Lung (tissue), 12 donors: ENCODE results near the gene BMP7. TPM values are rescaled to one million over a fixed set of nuclear protein-coding genes. Genes with fewer than 3 reads are reported as not detected.

Experiments
- ATAC-seq: fragments of 200-7000 bp; cut with Tn5 transposase; one replicate; pipeline ENCODE4 v1.9.1; 2020; ENCODE audit warnings: moderate number of reproducible peaks; ENCODE audit not compliant: insufficient read depth, low FRiP score
- DNase-seq, 3 donors: peaks; one replicate each; pipeline ENCODE4 v3.0.0-alpha.2; 2013 to 2017
- H3K27ac ChIP-seq, 2 donors: one replicate each; pipeline ENCODE4 v1.5.1; 2013; ENCODE audit warnings: mild to moderate bottlenecking in 2 of 2, moderate library complexity in 2 of 2, control low read depth in 1 of 2, inconsistent platforms in 1 of 2, low read depth in 1 of 2, low read length in 1 of 2
- H3K27me3 ChIP-seq, 3 donors: one replicate each; pipeline ENCODE4 v1.5.1; 2013; ENCODE audit warnings: low read length in 2 of 3; ENCODE audit not compliant: control insufficient read depth in 3 of 3, insufficient read depth in 3 of 3
- H3K36me3 ChIP-seq, 4 donors: one replicate each; pipeline ENCODE4 v1.5.1; 2013; ENCODE audit warnings: low read length in 4 of 4, mild to moderate bottlenecking in 1 of 4, moderate library complexity in 1 of 4; ENCODE audit not compliant: control insufficient read depth in 4 of 4, insufficient read depth in 4 of 4
- H3K4me1 ChIP-seq, 5 donors: one replicate each; pipeline ENCODE4 v1.5.1; 2013; ENCODE audit warnings: low read length in 5 of 5, mild to moderate bottlenecking in 2 of 5, moderate library complexity in 1 of 5; ENCODE audit not compliant: control insufficient read depth in 5 of 5, insufficient read depth in 5 of 5
- H3K4me3 ChIP-seq: one replicate; pipeline ENCODE4 v1.5.1; 2013; ENCODE audit warnings: mild to moderate bottlenecking, control low read depth, moderate library complexity
- H3K9ac ChIP-seq, 2 donors: one replicate each; pipeline ENCODE4 v1.5.1; 2013; ENCODE audit warnings: low read length in 2 of 2, control low read depth in 1 of 2; ENCODE audit not compliant: insufficient read depth in 1 of 2
- H3K9me3 ChIP-seq, 4 donors: one replicate each; pipeline ENCODE4 v1.5.1; 2013; ENCODE audit warnings: low read length in 3 of 4, mild to moderate bottlenecking in 1 of 4, moderate library complexity in 1 of 4; ENCODE audit not compliant: control insufficient read depth in 4 of 4, insufficient read depth in 3 of 4
- CTCF ChIP-seq: IDR thresholded peaks from 2 replicates; pipeline ENCODE4 v1.5.1; 2012; ENCODE audit warnings: mild to moderate bottlenecking; ENCODE audit errors: control extremely low read depth, extremely low read depth
- WGBS, 2 donors: extraction: QIAGEN DNeasy Blood & Tissue Kit; methylation state at CpG; one replicate each; pipeline ENCODE4 v1.1.7; 2013; 5-methylcytosine and 5-hydroxymethylcytosine counted together
- polyA plus RNA-seq, 2 donors: library from polyadenylated mRNA; stranded (reverse); fragments of 200-250 nt; gene quantifications; one replicate each; pipeline ENCODE4 v1.2.1, GENCODE V29; 2013
- total RNA-seq, 2 donors: library from RNA; depleted of rRNA in 1 of 2; stranded (reverse); fragments of >200 nt in 1 of 2; gene quantifications; one replicate each; pipeline ENCODE4 v1.2.1, GENCODE V29; 2014 to 2021
- donor health status: control.
- donor health status: control.
- donor health status: Bipolar disorder and iron deficiency.
- donor health status: healthy.
- donor health status: DM: yes; HTN: yes; CAD: no.

BMP7 gene
- total and polyA plus RNA-seq, 4 donors, result 0.67 to 10.3 (median 1.4) TPM

GRCh38 chr20:57161478-57162361 is 104.7 kb downstream of the BMP7 start:
- no peak for DNase-seq
- Histone ChIP-seq H3K27ac (peak overlapping the region in 1 of 2 donors; percentile 37), H3K27me3 (no peaks in the 10 kb centered on the region), H3K9ac (no peak overlapping the region), H3K9me3 (peaks cover 0 to 3% (median 0%) of the 10 kb centered on the region in 4 donors), H3K4me1 (no peaks in the 10 kb centered on the region), H3K36me3 (no peaks in the 10 kb centered on the region), H3K4me3 (no peak overlapping the region)
- ATAC-seq, result no peak
- TF ChIP-seq CTCF, result no peak
- WGBS, 2 donors, result 83 to 87% methylated on average over 25 of the region's 25 CpGs

GRCh38 chr20:57160985-57161384 is 105.5 kb downstream of the BMP7 start:
- Histone ChIP-seq H3K4me1 (no peaks in the 10 kb centered on the region), H3K9me3 (peaks cover 0 to 3% (median 0%) of the 10 kb centered on the region in 4 donors), H3K9ac (no peak overlapping the region), H3K4me3 (no peak overlapping the region), H3K27ac (no peak overlapping the region), H3K36me3 (no peaks in the 10 kb centered on the region), H3K27me3 (no peaks in the 10 kb centered on the region)
- DNase-seq (no peak), ATAC-seq (no peak)
- WGBS, 2 donors, result 85 to 90% methylated on average over 8 of the region's 8 CpGs
- TF ChIP-seq CTCF, result no peak

GRCh38 chr20:57159945-57160610 is 106.4 kb downstream of the BMP7 start:
- Histone ChIP-seq H3K36me3 (no peaks in the 10 kb centered on the region), H3K9ac (no peak overlapping the region), H3K9me3 (peaks cover 0 to 2% (median 0%) of the 10 kb centered on the region in 4 donors), H3K27ac (no peak overlapping the region), H3K27me3 (no peaks in the 10 kb centered on the region), H3K4me3 (no peak overlapping the region), H3K4me1 (no peaks in the 10 kb centered on the region)
- WGBS, 2 donors, result 84 to 89% methylated on average over 16 of the region's 16 CpGs
- DNase-seq (no peak), ATAC-seq (no peak)
- no peak for TF ChIP-seq CTCF
